Cortex of kidney (tissue), 1 donor: ENCODE data around the gene NEU4.

Source experiments
- DNase-seq: peaks from one replicate; lab custom pipeline; 2025; lab: John Stamatoyannopoulos, UW

NEU4 gene

GRCh38 chr2:241834527-241835210, 25.7 kb downstream of the NEU4 start:
- no peak for DNase-seq

- DNase-seq: no peak
Observed at GRCh38 chr2:241835611-241836010, 26.6 kb downstream of the NEU4 start.

GRCh38 chr2:241836292-241836691, 27.3 kb downstream of the NEU4 start:
- no peak for DNase-seq

GRCh38 chr2:241837197-241837965, 28.4 kb downstream of the NEU4 start:
- no peak for DNase-seq

GRCh38 chr2:241841181-241842066, 32.4 kb downstream of the NEU4 start:
- DNase-seq: no peak

GRCh38 chr2:241842067-241842415, 33.0 kb downstream of the NEU4 start:
- DNase-seq: no peak

- DNase-seq: no peak
Observed at GRCh38 chr2:241842620-241843211, 33.7 kb downstream of the NEU4 start.

- DNase-seq: no peak
Observed at GRCh38 chr2:241843321-241844065, 34.5 kb downstream of the NEU4 start.

GRCh38 chr2:241844066-241844728, 35.2 kb downstream of the NEU4 start:
- no peak for DNase-seq

GRCh38 chr2:241844831-241845578, 36.0 kb downstream of the NEU4 start:
- DNase-seq: no peak

GRCh38 chr2:241846406-241846805, 37.4 kb downstream of the NEU4 start:
- no peak for DNase-seq

- DNase-seq: no peak
Observed at GRCh38 chr2:241848761-241849615, 40.0 kb downstream of the NEU4 start.

- no peak for DNase-seq
Observed at GRCh38 chr2:241849616-241850543, 40.9 kb downstream of the NEU4 start.

- DNase-seq: no peak
Observed at GRCh38 chr2:241850544-241851324, 41.7 kb downstream of the NEU4 start.

GRCh38 chr2:241851325-241852115, 42.5 kb downstream of the NEU4 start:
- DNase-seq: no peak
